ENCODE measurements around the gene TRMT1. TPM values are rescaled to one million over a fixed set of nuclear protein-coding genes. Genes with fewer than 3 reads are reported as not detected.

The TRMT1 gene
- total RNA-seq, 1 donor from 2014 or later: 58.2 TPM

DNA sequence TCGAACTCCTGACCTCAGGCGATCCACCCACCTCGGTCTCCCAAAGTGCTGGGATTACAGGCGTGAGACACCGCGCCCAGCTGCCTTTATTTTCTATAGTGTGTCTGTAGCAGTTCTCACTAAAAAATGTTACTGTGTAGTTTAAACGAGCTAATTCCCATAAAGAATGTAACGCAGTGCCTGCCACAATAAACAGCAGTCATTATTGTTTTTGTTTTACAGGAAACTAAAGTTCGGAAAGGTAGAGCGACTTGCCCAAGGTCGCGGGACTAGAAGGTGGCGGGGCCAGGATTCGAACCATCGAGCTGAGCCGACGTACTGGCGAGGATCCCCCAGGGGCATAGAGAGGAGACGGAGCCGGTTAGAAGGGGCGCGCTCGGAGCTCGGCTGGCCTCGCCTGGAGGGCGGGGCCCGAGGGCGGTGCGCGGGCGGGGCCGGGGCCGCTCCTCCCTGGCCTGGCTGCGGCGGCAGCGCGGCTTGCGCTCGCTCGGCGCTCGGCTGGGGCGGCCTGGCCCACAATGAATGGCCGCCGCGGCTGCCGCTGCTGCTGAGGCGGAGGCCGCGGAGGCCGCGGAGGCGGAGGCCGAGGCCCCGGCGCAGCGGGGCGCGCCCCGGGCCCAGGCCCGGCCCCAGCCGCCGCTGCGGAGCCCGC lies 1.4 kb upstream of the TRMT1 start, which contains the start of gene NACC1:
Gene NACC1 (plus strand): TSS at position 493 of the 652 bp plus-strand sequence. CDS start 16,944 bp downstream, outside the sequence.
- peaks cover 38% of the 10 kb centered on the region for H3K4me1 Mint-ChIP-seq
- H3K36me3 Mint-ChIP-seq (ENCODE audit: low read depth): no peaks in the 10 kb centered on the region
- no peaks in the 10 kb centered on the region for H3K9me3 Mint-ChIP-seq
- peak; percentile 81 for DNase-seq (ENCODE audit: low read depth, low spot score)
- H3K27ac Mint-ChIP-seq (ENCODE audit: unreplicated experiment): no peak within 1 kb of the TSS
- peak within 1 kb of the TSS; percentile 99 for H3K4me3 Mint-ChIP-seq
- H3K27me3 Mint-ChIP-seq (ENCODE audit: low read depth): peaks cover 2% of the 10 kb centered on the region
- TF ChIP-seq, protein P1, sequence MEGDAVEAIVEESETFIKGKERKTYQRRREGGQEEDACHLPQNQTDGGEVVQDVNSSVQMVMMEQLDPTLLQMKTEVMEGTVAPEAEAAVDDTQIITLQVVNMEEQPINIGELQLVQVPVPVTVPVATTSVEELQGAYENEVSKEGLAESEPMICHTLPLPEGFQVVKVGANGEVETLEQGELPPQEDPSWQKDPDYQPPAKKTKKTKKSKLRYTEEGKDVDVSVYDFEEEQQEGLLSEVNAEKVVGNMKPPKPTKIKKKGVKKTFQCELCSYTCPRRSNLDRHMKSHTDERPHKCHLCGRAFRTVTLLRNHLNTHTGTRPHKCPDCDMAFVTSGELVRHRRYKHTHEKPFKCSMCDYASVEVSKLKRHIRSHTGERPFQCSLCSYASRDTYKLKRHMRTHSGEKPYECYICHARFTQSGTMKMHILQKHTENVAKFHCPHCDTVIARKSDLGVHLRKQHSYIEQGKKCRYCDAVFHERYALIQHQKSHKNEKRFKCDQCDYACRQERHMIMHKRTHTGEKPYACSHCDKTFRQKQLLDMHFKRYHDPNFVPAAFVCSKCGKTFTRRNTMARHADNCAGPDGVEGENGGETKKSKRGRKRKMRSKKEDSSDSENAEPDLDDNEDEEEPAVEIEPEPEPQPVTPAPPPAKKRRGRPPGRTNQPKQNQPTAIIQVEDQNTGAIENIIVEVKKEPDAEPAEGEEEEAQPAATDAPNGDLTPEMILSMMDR (conservative IDR thresholded peaks at IDR 0.05): no peak

DNA sequence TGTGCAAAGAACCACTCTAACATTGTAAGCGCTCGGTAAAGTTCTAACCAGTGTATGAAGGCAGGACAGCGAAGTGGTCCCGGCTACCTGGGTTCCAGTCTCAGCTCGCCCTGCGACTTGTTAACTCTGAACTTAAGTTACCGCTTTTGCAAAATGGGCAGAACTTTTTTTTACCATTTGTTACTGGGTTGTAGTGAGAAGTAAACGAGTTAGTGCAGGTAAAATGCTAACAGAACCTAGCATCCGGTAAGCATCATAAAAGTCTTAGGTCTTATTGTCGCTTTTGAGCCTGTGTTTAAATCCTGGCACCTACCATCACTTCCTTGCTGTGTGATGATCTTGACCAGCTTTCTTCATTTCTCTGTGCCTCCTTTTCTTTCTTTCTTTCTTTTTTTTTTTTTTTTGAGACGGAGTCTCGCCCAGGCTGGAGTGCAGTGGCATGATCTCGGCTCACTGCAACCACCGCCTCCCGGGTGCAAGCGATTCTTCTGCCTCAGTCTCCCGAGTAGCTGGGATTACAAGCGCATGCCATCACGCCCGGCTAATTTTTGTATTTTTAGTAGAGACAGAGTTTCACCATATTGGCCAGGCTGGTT lies 734 bp upstream of the TRMT1 start:
- Mint-ChIP-seq H3K4me1 (peaks cover 38% of the 10 kb centered on the region), H3K27me3 (ENCODE audit: low read depth) (peaks cover 2% of the 10 kb centered on the region), H3K4me3 (peak overlapping the region; percentile 99), H3K36me3 (ENCODE audit: low read depth) (no peaks in the 10 kb centered on the region), H3K9me3 (no peaks in the 10 kb centered on the region), H3K27ac (ENCODE audit: unreplicated experiment) (no peak overlapping the region)
- no peak for DNase-seq (ENCODE audit: low read depth, low spot score)
- TF ChIP-seq, protein P1 (conservative IDR thresholded peaks at IDR 0.05): no peak

DNA sequence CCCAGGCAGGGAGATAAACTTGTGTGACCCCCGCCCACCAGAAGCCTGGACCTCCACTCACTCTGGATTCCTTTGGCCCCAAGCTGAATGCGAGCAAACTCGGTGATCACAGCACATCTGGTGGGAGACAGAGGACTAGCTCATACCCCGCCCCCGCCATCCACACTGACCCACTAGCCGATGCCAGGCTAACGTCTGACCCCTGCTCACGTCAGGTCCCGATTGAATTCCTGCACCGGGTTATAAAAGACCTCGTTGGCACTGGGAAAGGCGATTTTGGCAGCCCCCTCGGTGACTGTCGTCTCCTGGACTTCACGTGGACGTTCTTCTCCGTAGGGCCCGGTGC lies 631 bp downstream of the TRMT1 start:
- no peak for DNase-seq (ENCODE audit: low read depth, low spot score)
- H3K27me3 Mint-ChIP-seq (ENCODE audit: low read depth): peaks cover 2% of the 10 kb centered on the region
- H3K36me3 Mint-ChIP-seq (ENCODE audit: low read depth): no peaks in the 10 kb centered on the region
- H3K4me3 Mint-ChIP-seq: peak overlapping the region; percentile 99
- TF ChIP-seq, protein P1 (conservative IDR thresholded peaks at IDR 0.05): no peak
- H3K27ac Mint-ChIP-seq (ENCODE audit: unreplicated experiment): peak overlapping the region; percentile 95
- H3K4me1 Mint-ChIP-seq: peaks cover 33% of the 10 kb centered on the region
- H3K9me3 Mint-ChIP-seq: no peaks in the 10 kb centered on the region

DNA sequence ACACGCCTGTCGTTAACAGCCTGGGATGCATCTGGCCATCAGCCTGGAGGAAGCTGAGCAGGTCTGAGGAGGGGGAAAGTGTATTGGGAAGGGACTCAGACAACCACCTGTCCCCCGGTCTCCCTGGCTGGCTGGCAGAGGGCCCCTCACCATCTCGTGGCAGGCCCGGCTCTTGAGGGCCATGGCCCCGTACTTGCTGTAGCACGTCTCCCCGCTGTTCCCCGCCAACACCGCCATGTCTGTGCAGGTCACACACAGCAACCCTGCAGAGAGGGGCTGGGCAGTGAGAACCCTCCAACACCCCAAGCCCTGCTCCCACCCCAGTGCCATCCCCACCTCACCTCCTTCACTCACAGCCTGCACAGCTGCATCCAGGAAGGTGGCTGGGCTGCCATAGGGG lies 4.0 kb downstream of the TRMT1 start:
- Mint-ChIP-seq H3K4me3 (no peak overlapping the region), H3K9me3 (no peaks in the 10 kb centered on the region), H3K36me3 (ENCODE audit: low read depth) (no peaks in the 10 kb centered on the region), H3K27ac (ENCODE audit: unreplicated experiment) (no peak overlapping the region), H3K4me1 (peaks cover 17% of the 10 kb centered on the region), H3K27me3 (ENCODE audit: low read depth) (peaks cover 2% of the 10 kb centered on the region)
- TF ChIP-seq, protein P1 (conservative IDR thresholded peaks at IDR 0.05): no peak
- no peak for DNase-seq (ENCODE audit: low read depth, low spot score)

DNA sequence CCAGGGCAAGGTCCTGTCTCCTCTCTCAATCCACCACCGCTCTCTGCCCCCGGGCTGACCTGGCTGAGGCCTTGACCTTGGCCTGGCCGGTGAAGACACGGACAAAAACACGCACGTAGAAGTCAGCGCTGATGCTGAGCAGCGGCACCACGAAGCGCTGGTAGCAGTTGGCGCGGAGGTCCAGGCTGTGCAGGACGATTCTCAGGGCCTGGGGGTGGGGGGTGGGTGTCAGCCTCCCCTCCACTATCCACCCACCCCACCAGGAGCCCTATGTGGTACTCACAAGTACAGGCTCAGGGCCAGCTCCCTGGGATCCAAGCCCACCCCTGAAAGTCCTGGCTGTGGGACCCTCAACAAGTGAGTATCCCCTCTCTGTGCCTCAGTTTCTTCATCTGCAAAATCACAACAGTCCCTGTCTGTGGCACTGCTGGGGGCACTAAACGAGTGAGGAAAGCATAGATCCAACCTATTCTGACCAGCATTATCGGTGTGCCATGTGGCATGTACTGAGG lies 6.4 kb downstream of the TRMT1 start:
- H3K9me3 Mint-ChIP-seq: no peaks in the 10 kb centered on the region
- no peak for DNase-seq (ENCODE audit: low read depth, low spot score)
- H3K4me3 Mint-ChIP-seq: no peak overlapping the region
- TF ChIP-seq, protein P1 (conservative IDR thresholded peaks at IDR 0.05): no peak
- H3K36me3 Mint-ChIP-seq (ENCODE audit: low read depth): no peaks in the 10 kb centered on the region
- H3K27me3 Mint-ChIP-seq (ENCODE audit: low read depth): no peaks in the 10 kb centered on the region
- no peak overlapping the region for H3K27ac Mint-ChIP-seq (ENCODE audit: unreplicated experiment)
- H3K4me1 Mint-ChIP-seq: no peaks in the 10 kb centered on the region

Measured in neural crest cell (in vitro differentiated cells).